Measurements from ENCODE around the gene SYNGR2.

The SYNGR2 gene

GRCh38 chr17:78143214-78144146, 24.9 kb upstream of the SYNGR2 start:
- DNase-seq (ENCODE audit: low read depth) = no peak

- peak; percentile 73 for DNase-seq (ENCODE audit: low read depth)
Observed at GRCh38 chr17:78144147-78144719, 24.1 kb upstream of the SYNGR2 start.

- no peak for DNase-seq (ENCODE audit: low read depth)
Observed at GRCh38 chr17:78144736-78145641, 23.4 kb upstream of the SYNGR2 start.

GRCh38 chr17:78146471-78146869, 21.9 kb upstream of the SYNGR2 start:
- DNase-seq (ENCODE audit: low read depth) = no peak

- no peak for DNase-seq (ENCODE audit: low read depth)
Observed at GRCh38 chr17:78146881-78147280, 21.5 kb upstream of the SYNGR2 start.

- no peak for DNase-seq (ENCODE audit: low read depth)
Observed at GRCh38 chr17:78147315-78147998, 20.9 kb upstream of the SYNGR2 start.

- DNase-seq (ENCODE audit: low read depth) = no peak
Observed at GRCh38 chr17:78148286-78149016, 19.9 kb upstream of the SYNGR2 start.

GRCh38 chr17:78151514-78152008, 16.8 kb upstream of the SYNGR2 start:
- DNase-seq (ENCODE audit: low read depth) = peak; percentile 81

- DNase-seq (ENCODE audit: low read depth) = no peak
Observed at GRCh38 chr17:78154903-78155811, 13.2 kb upstream of the SYNGR2 start.

- peak; percentile 80 for DNase-seq (ENCODE audit: low read depth)
Observed at GRCh38 chr17:78159575-78160158, 8.7 kb upstream of the SYNGR2 start.

GRCh38 chr17:78163881-78164747, 4.3 kb upstream of the SYNGR2 start:
- DNase-seq (ENCODE audit: low read depth) = no peak

- DNase-seq (ENCODE audit: low read depth) = no peak
Observed at GRCh38 chr17:78164748-78165607, 3.4 kb upstream of the SYNGR2 start.

- no peak for DNase-seq (ENCODE audit: low read depth)
Observed at GRCh38 chr17:78166416-78166815, 2.0 kb upstream of the SYNGR2 start.

GRCh38 chr17:78168903-78169793, 767 bp downstream of the SYNGR2 start:
- peak; percentile 78 for DNase-seq (ENCODE audit: low read depth)

GRCh38 chr17:78170692-78171590, 2.6 kb downstream of the SYNGR2 start:
- DNase-seq (ENCODE audit: low read depth) = no peak
